22Rv1 (cell line): ENCODE measurements around the gene RPL19.

Experiments used
- CTCF ChIP-seq: fragments of 450-650 bp; IDR thresholded peaks from 2 replicates; pipeline ENCODE4 v1.5.1; 2017; ENCODE audit warnings: mild to moderate bottlenecking
- ZFX ChIP-seq: fragments of 450-650 bp; IDR thresholded peaks from 2 replicates; pipeline ENCODE4 v1.6.1; 2017; ENCODE audit warnings: antibody characterized with exemption, borderline replicate concordance

- TF ChIP-seq CTCF (no peak), ZFX (no peak)
Observed at GRCh38 chr17:39186481-39187002, 13.5 kb upstream of the RPL19 start.
